GM19351 (cell line): ENCODE results near the gene LMO4.

Source experiments
- ATAC-seq: cut with Tn5 transposase; IDR thresholded peaks from one replicate; pipeline ENCODE4 v1.9.1; 2021; ENCODE audit warnings: mild to moderate bottlenecking, moderate library complexity; ENCODE audit not compliant: unreplicated experiment

LMO4 gene

DNA sequence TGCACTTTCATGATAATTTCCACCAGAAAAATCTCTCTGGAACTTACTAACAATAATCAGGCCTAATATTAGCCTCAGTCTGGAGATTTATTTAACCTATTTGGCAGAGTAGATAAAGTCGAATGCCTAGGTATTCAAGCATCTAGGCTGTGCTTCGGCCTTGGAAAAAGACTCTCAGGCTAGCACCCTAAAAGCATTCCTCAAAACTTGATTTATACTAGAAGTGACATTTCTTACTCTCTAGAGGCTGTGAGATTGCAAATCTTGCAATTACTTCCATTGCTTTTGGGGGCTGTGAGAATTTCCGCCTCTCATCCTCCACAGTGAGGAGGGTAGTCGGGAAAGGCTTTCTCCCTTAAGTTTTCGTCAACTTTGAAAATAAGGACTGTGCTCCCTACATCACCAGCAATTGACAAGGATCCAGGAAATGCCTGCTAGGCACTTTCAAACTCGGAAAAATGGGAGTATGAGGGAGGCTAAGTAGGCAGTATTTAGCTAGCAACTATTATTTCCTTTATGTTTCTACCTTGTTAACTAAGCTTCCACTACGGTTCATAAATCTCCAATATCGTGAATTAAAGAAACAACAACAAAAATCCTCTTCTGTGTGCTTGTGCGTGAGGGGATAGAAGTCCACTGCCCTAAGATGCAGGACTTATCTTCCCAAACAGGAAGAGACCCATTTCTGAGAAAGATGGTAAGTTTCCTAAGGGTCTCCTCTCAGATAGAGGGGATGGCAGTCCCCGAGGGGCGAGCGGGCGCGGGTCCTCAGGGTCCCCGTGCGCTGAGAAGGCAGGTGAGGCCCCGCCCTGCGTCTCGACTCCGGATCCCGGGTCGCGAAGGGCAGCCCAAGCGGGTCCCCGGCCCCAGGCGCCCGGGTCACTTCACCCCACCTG, 1.1 kb upstream of the LMO4 start:
- no peak for ATAC-seq

DNA sequence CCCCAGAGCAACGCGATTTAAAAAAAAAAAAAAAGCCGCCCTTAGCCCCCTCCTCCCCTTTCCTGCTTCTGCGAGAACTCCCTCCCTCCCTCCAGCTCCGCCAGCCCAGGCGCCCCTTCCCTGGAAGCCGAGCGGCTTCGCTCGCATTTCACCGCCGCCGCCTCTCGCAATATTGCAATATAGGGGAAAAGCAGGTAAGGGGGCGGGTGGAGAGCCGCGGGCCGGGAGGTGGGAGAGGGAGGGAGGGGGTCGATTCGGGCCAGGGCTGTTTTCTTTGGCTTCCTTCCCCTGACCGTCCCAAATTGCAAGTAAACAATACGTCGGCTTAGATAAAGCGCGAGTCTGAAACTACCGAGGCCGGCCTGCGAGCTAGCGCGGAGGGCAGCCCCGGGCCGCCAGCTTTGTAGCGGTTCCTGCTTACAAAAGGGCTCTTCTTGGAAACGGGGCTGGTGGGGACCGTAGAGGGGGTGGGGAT, 408 bp downstream of the LMO4 start:
- ATAC-seq = no peak

DNA sequence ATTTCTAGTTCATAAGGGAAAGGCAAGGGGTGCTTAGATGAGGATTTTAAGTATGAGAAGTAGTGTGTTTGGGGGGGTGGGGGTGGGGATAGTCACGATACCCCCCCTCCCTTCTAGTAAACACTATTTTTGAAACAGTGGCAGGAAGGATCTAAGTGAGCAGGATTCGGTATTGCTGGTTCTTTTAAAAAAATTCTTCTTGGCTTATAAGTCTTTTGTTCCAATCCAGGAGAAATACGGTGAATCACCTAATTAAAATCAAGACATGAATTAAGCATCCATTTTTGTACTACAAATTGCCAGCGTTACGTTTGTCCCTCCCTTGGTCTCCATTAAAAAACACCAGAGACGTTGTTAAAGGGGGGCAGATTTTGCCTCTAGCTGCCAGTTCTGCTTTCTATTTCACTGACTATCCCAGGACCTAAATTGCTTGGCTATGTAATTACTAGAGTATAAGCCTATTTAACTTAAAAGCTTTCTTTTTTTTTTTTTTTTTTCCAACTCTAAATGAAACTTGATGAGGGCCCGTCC, 911 bp downstream of the LMO4 start:
- ATAC-seq = no peak

DNA sequence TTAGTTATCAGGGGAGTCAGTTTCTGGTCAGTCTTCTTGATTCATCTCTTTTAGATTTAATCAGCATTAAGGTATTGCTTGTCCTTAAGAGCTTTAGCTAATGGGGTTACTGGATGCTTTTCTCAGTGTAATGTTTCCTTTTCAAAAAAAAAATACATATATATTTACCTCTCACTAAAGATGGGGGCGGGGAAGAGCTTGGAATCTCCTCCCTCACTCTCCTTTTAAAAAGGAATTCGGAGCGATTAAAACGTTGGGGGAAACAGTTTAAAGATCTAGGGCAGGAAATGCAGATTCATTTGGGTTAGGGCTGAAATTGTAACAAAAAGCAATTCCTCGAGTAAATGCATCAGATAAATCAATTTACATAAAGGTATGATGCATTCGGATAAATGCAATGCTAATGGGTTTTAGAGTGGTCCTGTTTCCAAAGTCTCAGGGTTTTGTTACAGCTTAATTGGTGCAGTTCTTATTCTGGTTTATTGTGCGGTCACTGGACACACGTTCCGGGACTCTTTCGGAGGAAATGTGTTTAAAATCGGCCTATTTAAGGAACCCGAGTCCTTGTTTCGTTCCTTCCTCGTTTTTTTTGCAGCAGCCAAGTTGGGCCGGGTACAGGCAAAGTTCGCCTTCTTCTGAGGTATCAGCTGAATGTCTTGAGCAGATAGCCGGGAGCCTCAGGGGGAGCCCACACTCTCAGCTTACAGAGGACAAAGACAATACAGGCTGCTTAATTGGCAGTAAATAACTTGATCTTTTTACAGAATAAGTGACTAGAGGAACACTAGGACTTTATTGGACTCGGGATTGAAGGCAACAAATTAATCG, 1.6 kb downstream of the LMO4 start:
- no peak for ATAC-seq

- no peak for ATAC-seq
Measured at GRCh38 chr1:87330885-87331364, 2.2 kb downstream of the LMO4 start.

DNA sequence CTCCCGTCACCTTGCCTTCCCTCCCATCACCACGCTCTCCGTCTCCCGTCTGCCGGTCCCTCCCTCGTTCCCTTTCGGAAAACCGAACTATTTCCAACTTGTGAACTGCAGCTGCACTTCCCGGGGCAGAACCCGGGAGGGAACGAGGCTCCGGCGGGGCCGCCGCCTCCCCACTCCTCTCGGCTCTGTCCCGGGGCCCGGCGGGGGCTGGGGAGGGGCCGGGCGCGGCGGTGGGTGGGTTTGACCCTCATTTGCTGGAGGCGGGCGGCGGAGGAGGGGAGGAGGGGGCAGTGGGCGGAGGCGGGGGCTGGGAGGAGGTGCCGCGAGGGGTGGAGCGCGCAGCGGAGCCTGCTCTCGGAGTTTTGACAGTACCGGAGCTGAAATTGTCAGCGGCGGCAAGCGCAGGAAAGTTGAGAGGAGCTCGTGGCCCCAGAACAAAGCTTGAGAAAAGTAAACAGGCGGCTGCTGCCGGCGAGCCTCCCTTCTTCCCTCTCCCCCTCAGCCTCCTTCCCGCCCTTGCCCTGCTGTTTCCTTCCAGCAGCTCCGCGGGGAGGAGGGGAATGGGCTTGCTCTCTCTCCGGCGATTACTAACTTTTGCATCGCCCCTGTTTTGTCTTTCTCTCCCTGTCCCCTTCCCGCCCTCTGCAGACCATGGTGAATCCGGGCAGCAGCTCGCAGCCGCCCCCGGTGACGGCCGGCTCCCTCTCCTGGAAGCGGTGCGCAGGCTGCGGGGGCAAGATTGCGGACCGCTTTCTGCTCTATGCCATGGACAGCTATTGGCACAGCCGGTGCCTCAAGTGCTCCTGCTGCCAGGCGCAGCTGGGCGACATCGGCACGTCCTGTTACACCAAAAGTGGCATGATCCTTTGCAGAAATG, 2.9 kb downstream of the LMO4 start:
- ATAC-seq = no peak

DNA sequence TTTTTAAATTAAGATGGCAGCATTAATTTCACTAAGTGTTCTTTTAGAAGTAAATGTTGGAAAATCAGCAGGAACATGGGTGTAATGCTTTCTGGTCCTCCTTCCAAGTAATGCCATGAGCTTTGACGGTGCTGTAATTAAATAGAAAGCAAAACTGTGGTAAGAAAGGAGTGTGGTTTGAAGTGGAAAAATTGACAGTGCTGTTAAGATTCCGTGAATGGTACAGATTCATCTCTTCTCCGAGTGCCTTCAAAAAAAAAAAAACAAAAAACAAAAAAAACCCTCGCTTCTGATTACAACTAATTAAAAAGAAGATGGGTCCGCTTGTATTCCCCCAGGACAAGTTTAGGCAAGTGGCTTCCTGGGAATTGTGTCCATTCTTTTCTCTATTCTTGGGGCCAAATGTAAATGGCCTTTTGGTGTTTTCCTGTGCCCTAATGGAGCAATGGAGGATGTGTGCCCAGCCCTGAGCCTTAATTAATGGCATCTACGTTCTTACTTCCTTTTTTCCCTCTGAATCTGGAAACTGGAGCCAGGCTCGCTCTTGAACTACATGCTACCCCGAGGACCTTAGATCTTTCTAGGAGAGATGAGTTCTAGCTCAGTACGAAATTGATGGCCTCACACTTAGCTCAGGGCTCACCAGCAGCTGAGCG, 5.1 kb downstream of the LMO4 start:
- no peak for ATAC-seq

DNA sequence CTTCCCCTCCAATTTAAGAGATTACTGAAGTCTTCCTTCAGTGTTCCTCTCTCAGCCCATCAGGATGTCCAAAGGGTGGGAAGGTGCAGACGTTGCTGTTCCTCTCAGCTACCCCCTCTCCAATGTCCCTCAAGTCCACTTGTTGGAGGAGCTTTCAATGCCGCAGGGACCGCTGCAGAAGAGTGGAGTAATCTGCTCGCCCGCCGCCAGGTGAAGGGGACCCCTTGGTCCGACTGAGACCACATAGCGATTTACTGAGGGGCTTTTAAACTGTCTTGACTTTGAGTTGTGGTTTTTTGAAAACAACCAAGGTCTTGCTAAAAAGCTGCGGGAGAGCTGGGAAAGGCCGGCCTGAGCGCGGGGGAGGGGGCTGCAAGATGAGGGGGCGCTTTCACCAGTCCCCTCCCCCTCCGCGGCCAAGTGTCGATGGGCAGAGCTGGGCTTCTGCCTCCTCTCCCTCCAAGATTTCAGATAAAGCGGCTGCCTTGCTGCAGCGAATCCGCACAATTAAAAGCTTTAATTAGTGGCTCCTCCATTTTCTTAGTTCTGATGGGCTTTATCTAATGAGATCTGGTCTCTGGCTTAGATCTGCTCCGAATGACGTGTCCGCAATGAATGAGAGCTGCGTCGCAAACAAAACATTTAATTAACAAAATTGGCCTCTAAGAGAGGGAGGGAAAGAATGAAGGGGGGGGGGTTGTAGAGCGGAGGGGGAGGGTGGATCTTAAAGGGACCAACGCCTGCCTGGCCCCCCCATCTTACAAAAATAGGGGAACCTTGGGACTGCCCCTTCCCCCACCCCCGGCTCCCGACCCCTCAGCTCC, 5.9 kb downstream of the LMO4 start:
- no peak for ATAC-seq

- peak; percentile 52 for ATAC-seq
Measured at GRCh38 chr1:87335175-87335884, 6.7 kb downstream of the LMO4 start.

DNA sequence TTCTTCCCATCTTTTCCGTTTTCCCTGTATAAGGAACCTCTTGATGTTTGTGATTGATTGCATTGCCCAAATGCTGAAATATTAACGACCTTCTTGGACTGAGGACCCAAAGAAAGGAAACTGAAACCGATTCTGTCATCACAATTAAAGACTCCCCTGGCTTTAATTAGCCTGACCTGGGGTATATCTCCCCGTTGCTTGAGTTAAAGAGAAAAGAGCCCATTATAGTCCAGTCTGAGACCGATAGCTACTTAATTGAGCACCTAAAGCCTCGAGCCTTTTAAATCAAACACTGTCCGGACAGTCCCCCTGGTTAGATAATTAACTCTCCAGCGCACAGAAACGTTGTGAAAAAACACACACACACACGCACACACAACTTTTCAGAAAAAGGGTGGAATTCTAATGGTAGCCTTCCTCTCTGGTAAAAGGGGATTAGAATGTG, 8.0 kb downstream of the LMO4 start:
- ATAC-seq = no peak

- no peak for ATAC-seq
Measured at GRCh38 chr1:87337606-87338005, 8.9 kb downstream of the LMO4 start.

- no peak for ATAC-seq
Measured at GRCh38 chr1:87338566-87338965, 9.9 kb downstream of the LMO4 start.

GRCh38 chr1:87344231-87344630, 15.6 kb downstream of the LMO4 start:
- ATAC-seq = no peak

- ATAC-seq = no peak
Measured at GRCh38 chr1:87346130-87346814, 17.6 kb downstream of the LMO4 start.

GRCh38 chr1:87348341-87349019, 19.8 kb downstream of the LMO4 start:
- ATAC-seq = no peak

DNA sequence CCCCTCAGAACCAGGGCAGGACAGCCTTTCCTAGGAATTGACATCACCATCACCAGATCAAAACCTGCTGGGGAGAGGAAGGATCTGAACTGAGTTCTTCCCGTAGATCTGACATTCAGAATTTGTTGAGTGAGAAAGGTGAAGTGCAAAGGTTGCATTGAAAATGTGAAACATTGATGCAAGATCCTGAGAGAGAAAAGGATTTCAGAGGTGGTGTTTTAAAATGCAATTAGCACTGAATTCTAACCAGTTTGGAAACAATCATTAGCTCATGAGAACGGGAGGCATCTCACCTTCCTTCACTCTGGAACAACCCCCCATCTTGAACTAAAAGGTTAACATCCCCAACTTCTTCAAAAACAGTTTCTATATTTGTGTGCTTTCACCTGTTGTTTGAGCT, 20.4 kb downstream of the LMO4 start:
- ATAC-seq = no peak

DNA sequence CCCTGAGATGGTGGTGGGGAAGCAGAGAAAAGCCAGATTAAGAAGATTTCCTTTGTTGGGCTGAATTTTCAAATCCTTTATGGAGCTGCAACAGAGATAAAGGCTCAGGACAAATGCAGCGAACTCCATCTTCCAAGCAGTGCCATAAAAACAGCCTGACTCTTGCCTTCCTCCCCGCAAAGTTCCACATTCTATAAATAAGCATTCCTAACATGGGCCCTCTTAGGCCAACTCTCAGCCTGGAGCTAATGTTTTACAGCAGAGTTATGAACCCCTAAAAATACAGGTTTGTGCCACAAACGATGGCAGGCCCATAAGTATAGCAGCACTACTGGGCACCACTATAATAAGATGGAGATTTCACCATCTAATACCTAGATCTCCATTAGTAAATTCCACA, 27.2 kb downstream of the LMO4 start:
- no peak for ATAC-seq
